MM.1S (cell line): ENCODE data around the gene TMEM214.

Experiments
- EZH2phosphoT487 ChIP-seq: fragments of 300-600 bp; sonication (generic); IDR thresholded peaks from 2 replicates; pipeline ENCODE4 v1.6.1; 2018; ENCODE audit warnings: antibody characterized with exemption, low read length
- TF ChIP-seq, protein P1 (sequence below): fragments of 300-600 bp; sonication (generic); IDR thresholded peaks from 2 replicates; pipeline ENCODE4 v1.5.1; 2016; ENCODE audit warnings: antibody characterized with exemption, low read length, mixed read lengths

- TF ChIP-seq, protein P1, sequence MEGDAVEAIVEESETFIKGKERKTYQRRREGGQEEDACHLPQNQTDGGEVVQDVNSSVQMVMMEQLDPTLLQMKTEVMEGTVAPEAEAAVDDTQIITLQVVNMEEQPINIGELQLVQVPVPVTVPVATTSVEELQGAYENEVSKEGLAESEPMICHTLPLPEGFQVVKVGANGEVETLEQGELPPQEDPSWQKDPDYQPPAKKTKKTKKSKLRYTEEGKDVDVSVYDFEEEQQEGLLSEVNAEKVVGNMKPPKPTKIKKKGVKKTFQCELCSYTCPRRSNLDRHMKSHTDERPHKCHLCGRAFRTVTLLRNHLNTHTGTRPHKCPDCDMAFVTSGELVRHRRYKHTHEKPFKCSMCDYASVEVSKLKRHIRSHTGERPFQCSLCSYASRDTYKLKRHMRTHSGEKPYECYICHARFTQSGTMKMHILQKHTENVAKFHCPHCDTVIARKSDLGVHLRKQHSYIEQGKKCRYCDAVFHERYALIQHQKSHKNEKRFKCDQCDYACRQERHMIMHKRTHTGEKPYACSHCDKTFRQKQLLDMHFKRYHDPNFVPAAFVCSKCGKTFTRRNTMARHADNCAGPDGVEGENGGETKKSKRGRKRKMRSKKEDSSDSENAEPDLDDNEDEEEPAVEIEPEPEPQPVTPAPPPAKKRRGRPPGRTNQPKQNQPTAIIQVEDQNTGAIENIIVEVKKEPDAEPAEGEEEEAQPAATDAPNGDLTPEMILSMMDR: no peak
- TF ChIP-seq EZH2phosphoT487: no peak
These were observed 7.4 kb upstream of the TMEM214 start for GRCh38 chr2:27025281-27025800.
